IPS DF 4.7 (cell line): Measurements from ENCODE around the gene PLCL1.

ENCODE experiments used
- DNase-seq: peaks from one replicate; pipeline ENCODE4 v3.0.0-alpha.2; 2013; ENCODE audit warnings: low spot score; ENCODE audit errors: extremely low read depth

Gene PLCL1

GRCh38 chr2:197885126-197885525 is 80.7 kb downstream of the PLCL1 start:
- no peak for DNase-seq

DNA sequence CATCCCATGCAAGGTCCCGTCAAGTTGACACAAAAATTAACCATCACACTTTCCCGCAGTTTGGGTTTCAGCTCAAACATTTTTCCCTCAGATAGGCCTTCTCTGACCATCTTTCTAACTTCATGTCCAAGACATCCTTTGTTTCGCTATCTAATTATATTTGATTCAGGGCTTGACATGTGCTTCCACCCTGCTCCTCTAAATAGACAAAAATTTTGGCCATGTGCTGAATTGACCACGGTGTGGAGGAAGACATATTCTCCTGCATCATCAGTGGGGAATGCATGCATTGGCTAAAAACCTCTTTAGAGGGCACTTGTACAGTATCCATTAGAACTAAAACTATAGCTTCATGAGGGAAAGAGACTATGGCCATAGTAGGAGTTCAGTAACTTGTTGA is 81.2 kb downstream of the PLCL1 start:
- DNase-seq: no peak

GRCh38 chr2:197888321-197888720 is 83.9 kb downstream of the PLCL1 start:
- no peak for DNase-seq

- DNase-seq: peak; percentile 22
Measured at GRCh38 chr2:197889041-197889440, 84.6 kb downstream of the PLCL1 start.

DNA sequence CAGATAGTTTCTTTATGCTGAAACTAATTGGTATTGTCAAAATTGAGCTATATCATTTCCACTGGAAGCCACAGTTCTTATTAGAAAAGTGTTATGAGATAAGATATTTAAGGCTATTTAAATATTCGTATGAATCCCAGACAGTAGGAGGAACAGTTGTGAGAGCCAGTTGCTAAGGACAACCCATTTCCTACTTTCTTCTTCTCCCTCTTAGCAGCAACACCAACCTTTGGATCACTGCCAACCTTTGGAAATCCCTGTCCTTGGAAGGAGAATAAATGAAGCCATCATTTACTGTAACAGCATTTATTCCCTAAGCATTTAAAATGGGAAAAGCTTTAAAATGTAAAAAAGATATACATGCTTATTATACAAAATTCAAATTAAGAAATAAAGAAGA is 85.8 kb downstream of the PLCL1 start:
- no peak for DNase-seq

DNA sequence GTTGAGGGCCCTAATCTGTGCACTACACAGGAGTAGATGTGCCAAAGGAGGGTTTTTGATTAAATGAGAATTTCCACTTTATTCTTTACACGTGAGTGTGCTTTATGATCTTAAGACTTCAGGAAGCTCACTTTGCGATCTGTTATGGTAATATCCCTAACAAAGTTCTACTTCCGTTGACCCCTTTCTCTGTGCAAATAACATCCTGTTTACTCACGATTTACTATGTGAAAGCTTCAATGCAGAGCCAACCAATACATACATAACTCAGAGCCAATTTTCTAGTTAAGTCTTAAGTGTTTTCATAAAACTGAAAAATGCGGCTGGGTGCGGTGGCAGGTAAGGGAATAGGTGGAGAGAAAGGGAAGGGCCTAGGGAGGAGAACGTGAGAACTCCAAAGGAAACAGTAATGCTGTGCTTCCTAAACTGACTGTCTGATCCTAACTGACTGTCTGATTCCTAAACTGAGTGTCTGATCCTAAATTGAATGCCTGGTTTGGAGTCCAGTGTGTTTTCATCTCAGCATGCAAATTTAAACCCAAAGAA is 87.6 kb downstream of the PLCL1 start:
- no peak for DNase-seq

GRCh38 chr2:197893403-197894177 is 89.2 kb downstream of the PLCL1 start:
- DNase-seq: no peak

DNA sequence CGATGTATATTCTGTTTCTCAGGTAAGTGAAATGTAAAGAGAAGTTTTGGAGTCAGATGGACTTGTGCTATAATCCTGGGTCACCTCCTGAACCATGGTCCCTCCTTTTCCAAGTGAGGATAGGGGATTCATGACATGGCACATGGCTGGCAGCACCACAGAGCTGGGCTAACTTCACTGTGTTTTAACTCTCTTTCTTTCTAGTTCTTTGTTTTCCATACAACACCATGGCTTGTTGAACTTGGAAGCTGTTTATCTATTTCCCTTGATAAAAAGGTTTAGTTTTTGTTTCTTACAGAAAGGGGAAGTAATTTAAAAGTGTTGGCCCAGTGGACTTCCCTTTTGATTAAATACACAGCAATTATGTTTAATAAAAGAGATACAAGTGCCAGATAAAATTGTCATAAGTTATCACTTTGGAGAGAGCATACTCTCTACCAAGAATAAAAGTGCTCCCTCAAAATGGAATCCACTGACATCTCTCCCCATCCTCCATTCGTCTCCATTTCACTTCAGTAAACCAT is 90.4 kb downstream of the PLCL1 start:
- no peak for DNase-seq

- DNase-seq: no peak
Measured at GRCh38 chr2:197897960-197898678, 93.7 kb downstream of the PLCL1 start.

GRCh38 chr2:197904446-197904845 is 100.1 kb downstream of the PLCL1 start:
- DNase-seq: no peak

GRCh38 chr2:197908156-197908555 is 103.8 kb downstream of the PLCL1 start:
- DNase-seq: no peak

DNA sequence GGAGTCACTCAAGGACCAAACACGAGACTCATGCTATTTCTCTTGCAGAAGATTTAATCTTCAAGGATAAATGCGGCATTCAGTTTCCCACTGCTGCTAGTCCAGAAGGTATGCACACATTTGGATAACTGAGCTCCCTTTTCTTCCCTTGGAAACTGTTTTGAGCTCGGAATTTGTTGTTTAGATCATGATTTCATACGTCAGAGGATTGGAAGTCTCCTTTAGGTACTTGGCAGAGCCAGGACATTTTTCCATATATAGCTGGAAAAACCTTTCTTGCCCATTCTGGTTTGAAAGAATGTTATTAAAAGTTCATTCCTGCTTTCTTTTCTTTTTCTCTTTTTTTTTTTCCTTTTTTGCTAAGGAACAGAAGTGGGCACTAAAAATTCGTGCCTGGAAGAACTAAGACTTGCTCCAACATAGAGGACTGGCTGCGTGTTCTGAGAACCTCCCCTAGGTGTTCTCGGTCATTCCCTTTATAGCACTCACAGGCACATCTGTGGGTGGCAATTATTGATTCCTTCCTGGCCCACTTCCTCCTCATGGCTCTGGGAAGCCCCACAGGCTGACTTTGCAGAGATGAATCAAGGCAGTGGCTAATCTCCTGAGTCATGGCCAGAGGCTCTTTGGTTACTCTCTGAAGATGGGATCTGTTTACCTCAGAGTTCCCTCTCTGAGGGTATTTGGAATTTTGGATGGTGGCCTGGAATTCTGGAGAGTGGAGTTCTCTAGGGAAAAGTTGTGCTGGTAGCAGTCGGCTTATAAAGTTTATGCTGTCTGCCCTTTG is 104.8 kb downstream of the PLCL1 start:
- no peak for DNase-seq

GRCh38 chr2:197911667-197912066 is 107.3 kb downstream of the PLCL1 start:
- no peak for DNase-seq

GRCh38 chr2:197913084-197913483 is 108.7 kb downstream of the PLCL1 start:
- no peak for DNase-seq

DNA sequence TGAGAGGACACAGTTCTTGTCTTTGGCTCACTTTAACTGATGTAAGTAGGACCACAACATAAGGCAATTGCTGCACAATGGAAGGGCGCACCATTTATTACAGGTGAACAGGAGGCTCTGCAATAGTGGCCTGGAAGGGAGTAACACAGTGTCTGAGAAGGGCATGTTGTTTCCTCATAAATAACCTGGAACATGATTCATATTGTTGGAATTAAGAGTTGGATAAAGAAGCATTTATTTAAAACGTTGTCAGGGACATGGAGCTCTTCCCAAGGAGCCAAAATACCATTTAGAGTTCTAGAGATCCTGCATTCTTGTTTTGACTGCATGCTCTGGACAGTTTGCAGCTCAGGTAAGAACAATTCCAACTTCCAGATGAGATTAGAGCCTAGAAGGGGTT is 110.4 kb downstream of the PLCL1 start:
- DNase-seq: no peak

DNA sequence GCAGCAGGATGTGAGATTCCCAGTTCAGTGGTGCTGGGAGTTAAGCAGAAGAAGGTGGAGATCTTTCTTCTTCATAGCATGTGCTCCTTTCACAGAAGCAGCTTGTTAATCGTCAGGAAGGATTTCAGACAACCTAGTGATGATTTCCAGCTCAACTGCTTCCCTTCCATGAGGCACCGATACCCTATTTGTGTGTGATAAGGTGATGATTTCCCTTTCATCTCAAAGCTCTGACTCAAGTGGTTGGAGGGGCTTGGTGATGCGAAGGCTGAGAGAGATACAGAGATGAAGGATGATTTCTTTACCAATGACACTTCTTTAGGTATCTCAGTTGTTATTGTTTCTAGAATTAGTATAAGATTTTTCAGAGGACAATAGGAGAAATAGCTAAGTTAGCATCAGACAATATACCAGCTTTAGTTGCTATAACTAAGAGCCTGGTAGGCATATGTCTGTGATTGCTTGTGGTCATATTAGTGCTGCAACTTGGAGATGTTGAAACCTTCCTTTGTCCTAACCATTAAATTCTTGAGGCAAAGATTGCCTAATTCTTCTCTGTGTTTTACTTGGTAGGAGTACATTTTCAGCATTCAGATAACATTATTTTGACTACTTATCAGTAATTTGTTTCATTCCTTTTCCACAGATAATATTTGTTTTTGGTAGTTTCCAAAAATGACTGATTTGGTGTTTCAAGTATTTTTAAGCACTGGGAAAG is 111.3 kb downstream of the PLCL1 start:
- no peak for DNase-seq

- DNase-seq: no peak
Measured at GRCh38 chr2:197919487-197919886, 115.1 kb downstream of the PLCL1 start.

DNA sequence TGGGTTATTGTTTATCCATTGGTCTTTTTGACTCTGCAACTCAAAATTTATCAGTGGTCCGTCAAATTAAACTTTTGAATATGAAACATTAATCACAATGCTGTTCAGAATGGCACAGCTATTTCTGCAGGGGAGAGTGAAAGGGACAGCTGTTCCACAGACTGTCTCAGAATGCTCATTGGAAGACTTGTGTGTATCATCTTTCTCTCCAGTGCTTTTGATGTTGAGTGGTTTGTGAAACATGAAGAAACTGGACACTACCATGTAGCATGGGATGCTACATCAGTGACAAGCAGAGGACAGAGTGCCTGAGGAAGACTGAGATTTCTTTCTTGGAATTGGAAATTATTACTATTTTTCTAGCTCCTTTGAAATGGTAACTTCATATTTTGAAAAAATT is 115.7 kb downstream of the PLCL1 start:
- DNase-seq: no peak

GRCh38 chr2:197920592-197921201 is 116.3 kb downstream of the PLCL1 start:
- no peak for DNase-seq

- DNase-seq: no peak
Measured at GRCh38 chr2:197924483-197924882, 120.1 kb downstream of the PLCL1 start.

- DNase-seq: no peak
Measured at GRCh38 chr2:197925204-197925603, 120.8 kb downstream of the PLCL1 start.
